B cell (primary cell): Measurements from ENCODE around the gene EEF1AKMT3. TPM values are rescaled to one million over a fixed set of nuclear protein-coding genes. Genes with fewer than 3 reads are reported as not detected.

Experiments
- ATAC-seq: fragments of 200-7000 bp; cut with Tn5 transposase; one replicate; pipeline ENCODE4 v1.10.0; 2021; ENCODE audit warnings: low read depth, mild to moderate bottlenecking, moderate number of reproducible peaks, moderate library complexity
- CTCF ChIA-PET: fragments of 350-600 bp; sonication (Branson Sonifier 250); formaldehyde crosslinking; loops from one replicate; lab custom pipeline; 2021; ENCODE audit warnings: antibody characterized with exemption, inconsistent platforms; lab: Charles Lee
- POLR2A ChIA-PET: fragments of 350-600 bp; sonication (Branson Sonifier 250); formaldehyde crosslinking; loops from one replicate; lab custom pipeline; 2021; ENCODE audit warnings: antibody characterized with exemption; lab: Charles Lee
- DNase-seq: peaks from one replicate; pipeline ENCODE4 v3.0.0; 2013
- H2AFZ ChIP-seq: 2 replicates; pipeline ENCODE4 v1.6.1; 2012; ENCODE audit warnings: mild to moderate bottlenecking, low read depth, low read length; ENCODE audit not compliant: insufficient read depth, poor library complexity, severe bottlenecking
- H3K27ac ChIP-seq, 2 donors: 1 replicate in 1 of 2; 2 replicates in 1 of 2; pipeline ENCODE4 v1.5.1; 2012 to 2013; ENCODE audit warnings: low read length in 2 of 2, mild to moderate bottlenecking in 2 of 2, moderate library complexity in 1 of 2
- H3K27me3 ChIP-seq, 4 experiments: fragments of 200-600 bp in 1 of 4; sonication (generic) in 1 of 4; replicated peaks in 1 of 4; 1 replicate in 2 of 4; 2 replicates in 2 of 4; pipeline versions ENCODE4 v1.6.1 to v1.7.0; 2013 to 2016; ENCODE audit warnings: low read length in 3 of 4, mild to moderate bottlenecking in 2 of 4, mixed read lengths in 1 of 4, moderate library complexity in 1 of 4; ENCODE audit not compliant: insufficient read depth in 4 of 4, control insufficient read depth in 3 of 4; ENCODE audit errors: control extremely low read depth in 1 of 4
- H3K36me3 ChIP-seq, 2 experiments: replicated peaks in 1 of 2; 1 replicate in 1 of 2; 2 replicates in 1 of 2; pipeline versions ENCODE4 v1.6.1 to v1.7.1; 2013; ENCODE audit warnings: low read length in 1 of 2; ENCODE audit not compliant: insufficient read depth in 2 of 2, control insufficient read depth in 1 of 2; ENCODE audit errors: control extremely low read depth in 1 of 2, extremely low read depth in 1 of 2
- H3K4me1 ChIP-seq, 2 donors: fragments of 200-600 bp in 1 of 2; sonication (generic) in 1 of 2; 1 replicate in 1 of 2; 2 replicates in 1 of 2; pipeline versions ENCODE4 v1.5.1 to v1.6.1; 2013 to 2017; ENCODE audit warnings: low read length in 2 of 2; ENCODE audit not compliant: control insufficient read depth in 2 of 2, insufficient read depth in 2 of 2
- H3K4me2 ChIP-seq: replicated peaks from 2 replicates; pipeline ENCODE3; 2012; ENCODE audit warnings: mild to moderate bottlenecking, low read depth, low read length; ENCODE audit not compliant: poor library complexity, severe bottlenecking
- H3K4me3 ChIP-seq, 5 experiments: fragments of 200-600 bp in 1 of 5; sonication (generic) in 1 of 5; 1 replicate in 3 of 5; 2 replicates in 2 of 5; pipeline versions ENCODE4 v1.5.1 to v1.7.0; 2011 to 2016; ENCODE audit warnings: low read length in 4 of 5, mild to moderate bottlenecking in 4 of 5, low read depth in 2 of 5, control low read depth in 1 of 5, moderate library complexity in 1 of 5; ENCODE audit not compliant: insufficient read depth in 1 of 5; ENCODE audit errors: control extremely low read depth in 1 of 5, extremely low read depth in 1 of 5
- H3K79me2 ChIP-seq: fragments of 200-600 bp; sonication (generic); one replicate; pipeline ENCODE4 v1.6.0; 2016; ENCODE audit warnings: low read length; ENCODE audit not compliant: control insufficient read depth, insufficient read depth
- H3K9ac ChIP-seq: fragments of 200-600 bp; sonication (generic); 2 replicates; pipeline ENCODE4 v1.6.1; 2017; ENCODE audit warnings: mild to moderate bottlenecking, low read length, moderate library complexity
- H3K9me3 ChIP-seq, 3 donors: one replicate each; pipeline versions ENCODE4 v1.6.1 to v1.7.1; 2013; ENCODE audit warnings: low read length in 2 of 3; ENCODE audit not compliant: control insufficient read depth in 2 of 3, insufficient read depth in 1 of 3; ENCODE audit errors: control extremely low read depth in 1 of 3
- H4K20me1 ChIP-seq: 2 replicates; pipeline ENCODE4 v1.6.0; 2012; ENCODE audit warnings: mild to moderate bottlenecking, low read length; ENCODE audit not compliant: insufficient read depth, control insufficient read depth, poor library complexity, severe bottlenecking
- H3K27ac Mint-ChIP-seq: one replicate; pipeline ENCODE4 v1.8.0; 2021; ENCODE audit warnings: mixed read lengths
- H3K27me3 Mint-ChIP-seq: one replicate; pipeline ENCODE4 v1.8.0; 2021; ENCODE audit warnings: mixed read lengths
- H3K4me1 Mint-ChIP-seq: one replicate; pipeline ENCODE4 v1.8.0; 2021; ENCODE audit warnings: mixed read lengths
- H3K4me3 Mint-ChIP-seq: one replicate; pipeline ENCODE4 v1.8.0; 2021; ENCODE audit warnings: mixed read lengths
- H3K9me3 Mint-ChIP-seq: one replicate; pipeline ENCODE4 v1.8.0; 2022; ENCODE audit warnings: mixed read lengths; ENCODE audit not compliant: insufficient read depth
- CTCF ChIP-seq: fragments of 200-600 bp; IDR thresholded peaks from one replicate; pipeline ENCODE4 v1.8.0; 2022; ENCODE audit warnings: antibody characterized with exemption, mild to moderate bottlenecking
- EZH2 ChIP-seq: IDR thresholded peaks from 2 replicates; pipeline ENCODE4 v1.6.1; 2012; ENCODE audit warnings: borderline replicate concordance, low read depth, mild to moderate bottlenecking, moderate library complexity, low read length; ENCODE audit not compliant: insufficient read depth, poor library complexity, severe bottlenecking
- WGBS: methylation state at CpG from one replicate; pipeline ENCODE4 v1.1.5; 2013; ENCODE audit warnings: missing lambda C conversion rate; ENCODE audit not compliant: insufficient coverage; 5-methylcytosine and 5-hydroxymethylcytosine counted together
- intact Hi-C: fragments of 100-400 bp; cut with micrococcal nuclease; formaldehyde crosslinking; loops from one replicate; pipeline ENCODE4 v1.10.0; 2022
- polyA plus RNA-seq: library from polyadenylated mRNA; depleted of rRNA; stranded (reverse); fragments of >200 nt; gene quantifications from 2 replicates; pipeline ENCODE4 v1.2.3, GENCODE V29; 2012
- total RNA-seq, 2 donors: library from RNA; stranded (reverse); fragments of 120-200 nt in 1 of 2; gene quantifications; 1 replicate in 1 of 2; 2 replicates in 1 of 2; pipeline versions ENCODE4 v1.2.3 to v1.2.4, GENCODE V29; 2013 to 2022

EEF1AKMT3 gene
- total and polyA plus RNA-seq, 2 donors (not counting 1 experiment from before 2014, with no cell fraction given): 0.89 to 1.3 TPM

GRCh38 chr12:57750561-57751431 is 21.6 kb upstream of the EEF1AKMT3 start:
- CTCF ChIA-PET: no interaction called here
- WGBS: 88% methylated on average over 14 of the region's 15 CpGs
- ATAC-seq: no peak

More at GRCh38 chr12:57750561-57751431, 21.6 kb upstream of the EEF1AKMT3 start:
- no peak for DNase-seq
- H3K4me3 ChIP-seq: peak overlapping the region in 2 of 5 experiments; percentile 80 to 84
- intact Hi-C loops: loop anchor here (5.0 to 10.0 kb wide), 5 partner anchors 266 to 1633 kb away; partner anchors contain the start of genes GLI1, INHBE, MARS1 and NAB2
- peaks cover 31 to 45% of the 10 kb centered on the region in 2 donors for H3K4me1 ChIP-seq
- H2AFZ ChIP-seq: no peak overlapping the region
- peak overlapping the region in 1 of 2 donors; percentile 85 for H3K27ac ChIP-seq
- H3K9me3 ChIP-seq: no peaks in the 10 kb centered on the region
- no peaks in the 10 kb centered on the region for H3K9me3 Mint-ChIP-seq
- H3K27ac Mint-ChIP-seq: peak overlapping the region; percentile 95
- H3K27me3 ChIP-seq: no peaks in the 10 kb centered on the region
- H3K4me1 Mint-ChIP-seq: peaks cover 49% of the 10 kb centered on the region
- peaks cover 2 to 41% of the 10 kb centered on the region in 2 experiments for H3K36me3 ChIP-seq
- peaks cover 22% of the 10 kb centered on the region for H3K79me2 ChIP-seq
- H3K27me3 Mint-ChIP-seq: no peaks in the 10 kb centered on the region
- POLR2A ChIA-PET: interaction anchor here (0.7 kb wide), 1 partner anchor 62 kb away, joined by 5 read pairs; no protein-coding TSS in a partner anchor
- H3K9ac ChIP-seq: no peak overlapping the region
- H3K4me3 Mint-ChIP-seq: peak overlapping the region; percentile 91
- peaks cover under 1% of the 10 kb centered on the region for H4K20me1 ChIP-seq
- no peak for TF ChIP-seq CTCF
- no peak for TF ChIP-seq EZH2
- H3K4me2 ChIP-seq: peak overlapping the region; percentile 85
